Retinal pigment epithelial cell (primary cell): ENCODE results near the gene TIFAB.

Experiments used
- DNase-seq: peaks from one replicate; pipeline ENCODE4 v3.0.0-alpha.2; 2010; ENCODE audit warnings: low read depth
- H3K4me3 ChIP-seq: 2 replicates; pipeline ENCODE4 v1.5.1; 2011; ENCODE audit warnings: mild to moderate bottlenecking, low read length, control low read depth, moderate library complexity
- CTCF ChIP-seq: conservative IDR thresholded peaks from 2 replicates; pipeline ENCODE4 v1.5.1; 2011; ENCODE audit warnings: low read depth, low read length, control low read depth, inconsistent platforms

TIFAB gene

GRCh38 chr5:135436951-135437418, 15.2 kb downstream of the TIFAB start:
- no peak overlapping the region for H3K4me3 ChIP-seq
- DNase-seq = no peak
- no peak for TF ChIP-seq CTCF

GRCh38 chr5:135435467-135436330, 16.5 kb downstream of the TIFAB start:
- H3K4me3 ChIP-seq = no peak overlapping the region
- no peak for TF ChIP-seq CTCF
- DNase-seq = no peak

- no peak overlapping the region for H3K4me3 ChIP-seq
- TF ChIP-seq CTCF = no peak
- DNase-seq = no peak
Observed at GRCh38 chr5:135434591-135435466, 17.3 kb downstream of the TIFAB start.

- TF ChIP-seq CTCF = no peak
- no peak for DNase-seq
- H3K4me3 ChIP-seq = no peak overlapping the region
Observed at GRCh38 chr5:135433681-135434426, 18.3 kb downstream of the TIFAB start.

- DNase-seq = no peak
- no peak for TF ChIP-seq CTCF
- no peak overlapping the region for H3K4me3 ChIP-seq
Observed at GRCh38 chr5:135432113-135432512, 20.0 kb downstream of the TIFAB start.

GRCh38 chr5:135430135-135430437, 22.1 kb downstream of the TIFAB start:
- no peak for TF ChIP-seq CTCF
- H3K4me3 ChIP-seq = no peak overlapping the region

More at GRCh38 chr5:135430135-135430437, 22.1 kb downstream of the TIFAB start:
- DNase-seq = no peak
